Measurements from ENCODE around the gene PTPRE. TPM values are rescaled to one million over a fixed set of nuclear protein-coding genes. Genes with fewer than 3 reads are reported as not detected.

PTPRE gene
- total RNA-seq, 2 donors from 2014 or later, result 45.3 to 54.8 TPM

DNA sequence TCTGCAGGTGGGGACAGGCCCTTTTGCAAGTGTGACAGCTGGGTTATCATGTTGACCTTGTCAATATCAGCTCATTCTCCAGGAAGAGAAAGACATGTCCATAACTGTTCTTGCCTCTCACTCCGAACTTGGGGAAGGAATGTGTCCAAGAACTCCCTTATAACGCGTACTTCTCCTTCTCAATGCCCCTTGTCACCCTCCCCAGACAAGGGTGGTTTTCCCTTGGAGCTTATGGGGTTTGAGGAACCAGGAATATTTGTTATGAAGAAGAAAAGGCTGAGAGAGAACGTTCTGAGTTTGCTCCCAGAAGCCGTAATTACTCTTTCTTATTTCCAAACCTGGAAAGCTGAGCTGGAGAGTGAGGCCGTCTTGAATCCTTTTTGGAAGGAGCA is 141.9 kb downstream of the PTPRE start:
- Mint-ChIP-seq H3K36me3 (ENCODE audit: low read depth) (peaks cover 4% of the 10 kb centered on the region), H3K4me1 (peaks cover 33% of the 10 kb centered on the region), H3K27ac (peak overlapping the region; percentile 92), H3K4me3 (peak overlapping the region; percentile 96), H3K27me3 (no peaks in the 10 kb centered on the region)
- ATAC-seq, result no peak
- no peak for DNase-seq
- H3K9me3 ChIP-seq (ENCODE audit: control insufficient read depth, low read length, poor library complexity, severe bottlenecking), result no peaks in the 10 kb centered on the region

DNA sequence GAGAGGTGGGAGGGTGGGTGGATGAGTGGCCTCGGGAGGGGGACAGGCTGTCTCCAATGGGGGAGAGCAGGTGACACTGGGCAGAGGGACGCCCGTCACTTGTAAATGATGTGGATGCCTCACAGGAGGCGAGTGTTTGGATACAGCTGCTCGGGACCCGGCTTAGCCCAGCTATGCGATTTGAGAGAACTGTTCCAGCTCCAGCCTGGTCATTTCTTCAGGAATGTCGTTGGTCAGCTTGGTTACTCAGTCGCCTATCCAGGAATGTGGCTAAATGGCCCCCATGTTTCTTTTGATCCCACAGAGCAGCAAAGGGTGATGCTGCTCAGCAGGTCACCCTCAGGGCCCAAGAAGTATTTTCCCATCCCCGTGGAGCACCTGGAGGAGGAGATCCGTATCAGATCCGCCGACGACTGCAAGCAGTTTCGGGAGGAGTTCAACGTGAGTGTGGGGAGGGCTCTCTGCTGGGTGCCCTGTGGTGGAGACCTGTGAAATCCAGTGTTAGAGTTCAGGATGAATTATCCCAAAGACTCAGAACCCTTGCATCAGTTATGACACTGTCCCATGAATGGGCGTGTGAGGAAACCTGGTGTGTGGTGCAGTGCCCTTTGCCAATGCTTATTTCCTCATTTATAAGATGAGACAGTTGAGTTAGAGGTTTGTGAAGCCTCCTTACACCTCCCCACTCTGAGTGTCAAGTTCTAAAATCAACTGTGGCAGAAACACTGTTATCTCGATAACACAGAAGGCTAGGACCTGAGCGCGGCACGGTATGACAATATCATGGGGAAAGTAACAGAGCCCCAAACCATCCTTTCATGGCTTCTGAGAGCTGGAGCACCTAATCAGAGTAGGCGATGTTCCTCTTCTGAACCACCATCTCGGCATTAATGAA is 142.6 kb downstream of the PTPRE start:
- Mint-ChIP-seq H3K27ac (peak overlapping the region; percentile 92), H3K4me1 (peaks cover 33% of the 10 kb centered on the region)
- no peak for DNase-seq

DNA sequence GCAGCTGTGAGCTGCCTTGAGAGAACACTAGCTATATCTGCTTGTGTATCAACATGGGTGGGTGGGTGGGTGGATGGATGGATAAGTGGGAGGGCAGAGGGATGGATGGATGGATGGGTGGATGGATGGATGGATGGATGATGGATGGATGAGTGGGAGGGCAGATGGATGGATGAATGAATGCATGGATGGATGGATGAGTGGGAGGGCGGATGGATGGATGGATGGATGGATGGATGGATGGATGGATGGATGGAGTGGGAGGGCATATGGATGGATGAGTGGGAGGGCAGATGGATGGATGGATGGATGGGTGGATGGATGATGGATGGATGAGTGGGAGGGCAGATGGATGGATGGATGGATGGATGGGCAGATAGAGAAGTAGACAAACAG is 143.2 kb downstream of the PTPRE start:
- Mint-ChIP-seq H3K4me1 (peaks cover 33% of the 10 kb centered on the region), H3K27me3 (no peaks in the 10 kb centered on the region), H3K4me3 (peak overlapping the region; percentile 96), H3K36me3 (ENCODE audit: low read depth) (peaks cover 4% of the 10 kb centered on the region), H3K27ac (peak overlapping the region; percentile 79)
- H3K9me3 ChIP-seq (ENCODE audit: control insufficient read depth, low read length, poor library complexity, severe bottlenecking), result no peaks in the 10 kb centered on the region
- DNase-seq (no peak), ATAC-seq (no peak)

More for the DNA sequence above, 142.6 kb downstream of the PTPRE start:
- peaks cover 4% of the 10 kb centered on the region for H3K36me3 Mint-ChIP-seq (ENCODE audit: low read depth)
- ATAC-seq, result no peak
- no peaks in the 10 kb centered on the region for H3K27me3 Mint-ChIP-seq
- peak overlapping the region; percentile 96 for H3K4me3 Mint-ChIP-seq
- no peaks in the 10 kb centered on the region for H3K9me3 ChIP-seq (ENCODE audit: control insufficient read depth, low read length, poor library complexity, severe bottlenecking)

DNA sequence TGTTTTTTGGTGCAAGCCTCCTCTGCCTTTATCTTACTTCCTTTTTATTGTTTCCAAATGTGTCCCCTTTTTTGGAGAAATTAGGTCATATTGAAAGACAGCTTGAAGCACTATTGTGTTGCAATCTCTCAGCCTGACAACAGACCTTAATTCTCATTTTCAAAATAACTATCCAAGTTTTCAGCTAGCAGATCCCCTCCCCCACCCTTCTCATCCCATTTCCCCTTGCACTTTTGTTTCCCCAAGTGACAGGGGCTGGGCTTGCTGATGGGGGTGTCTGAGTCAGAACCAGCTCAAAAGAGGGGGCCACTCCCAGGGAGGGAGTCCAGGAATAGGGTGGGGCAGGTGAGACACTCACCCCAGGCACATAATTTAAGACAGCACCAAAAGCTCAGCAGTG is 144.0 kb downstream of the PTPRE start:
- Mint-ChIP-seq H3K27me3 (no peaks in the 10 kb centered on the region), H3K36me3 (ENCODE audit: low read depth) (peaks cover 4% of the 10 kb centered on the region), H3K27ac (peak overlapping the region; percentile 79), H3K4me1 (peaks cover 35% of the 10 kb centered on the region), H3K4me3 (peak overlapping the region; percentile 96)
- H3K9me3 ChIP-seq (ENCODE audit: control insufficient read depth, low read length, poor library complexity, severe bottlenecking), result no peaks in the 10 kb centered on the region
- DNase-seq, result no peak
- ATAC-seq, result no peak

DNA sequence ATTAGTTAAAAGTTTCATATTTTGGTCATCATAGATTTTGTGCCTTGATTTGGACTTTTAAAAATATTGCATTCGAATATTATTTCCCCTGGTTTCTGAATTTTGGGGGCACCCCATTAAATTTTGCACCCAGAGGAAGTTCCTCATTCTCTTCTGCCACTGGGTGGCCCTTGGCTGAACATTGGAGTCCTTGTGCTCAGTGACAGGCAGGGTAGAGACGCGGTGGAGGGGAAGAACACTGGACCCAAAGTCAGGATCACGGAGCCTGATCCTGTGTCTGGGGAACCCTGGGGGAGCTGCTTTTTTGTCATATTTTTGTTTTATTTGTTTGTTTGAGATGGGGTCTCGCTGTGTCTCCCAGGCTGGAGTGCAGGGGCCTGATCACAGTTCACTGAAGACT is 144.6 kb downstream of the PTPRE start:
- Mint-ChIP-seq H3K4me3 (no peak overlapping the region), H3K27ac (peak overlapping the region; percentile 11), H3K36me3 (ENCODE audit: low read depth) (peaks cover 4% of the 10 kb centered on the region), H3K27me3 (no peaks in the 10 kb centered on the region), H3K4me1 (peaks cover 35% of the 10 kb centered on the region)
- no peaks in the 10 kb centered on the region for H3K9me3 ChIP-seq (ENCODE audit: control insufficient read depth, low read length, poor library complexity, severe bottlenecking)
- DNase-seq (no peak), ATAC-seq (no peak)

DNA sequence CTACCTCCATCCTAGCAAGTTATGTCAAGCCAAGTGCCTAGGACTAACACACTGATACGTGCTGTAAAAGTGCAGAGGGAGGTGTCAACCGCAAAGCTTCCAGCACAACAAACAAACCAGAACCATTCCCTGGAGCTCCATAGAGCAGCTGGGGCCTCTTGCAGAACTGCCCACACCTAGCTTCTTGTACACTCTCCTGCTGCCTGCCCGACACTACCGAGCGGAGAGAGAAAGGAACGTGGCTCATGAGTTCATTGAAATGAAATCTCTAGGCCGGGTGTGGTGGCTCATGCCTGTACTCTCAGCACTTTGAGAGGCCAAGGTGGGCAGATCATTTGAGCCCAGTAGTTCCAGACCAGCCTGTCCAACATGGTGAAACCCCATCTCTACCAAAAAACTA is 145.8 kb downstream of the PTPRE start:
- ATAC-seq (no peak), DNase-seq (no peak)
- H3K27me3 Mint-ChIP-seq, result no peaks in the 10 kb centered on the region
- H3K9me3 ChIP-seq (ENCODE audit: control insufficient read depth, low read length, poor library complexity, severe bottlenecking), result no peaks in the 10 kb centered on the region
- H3K27ac Mint-ChIP-seq, result peak overlapping the region; percentile 11
- H3K36me3 Mint-ChIP-seq (ENCODE audit: low read depth), result peaks cover 7% of the 10 kb centered on the region
- peaks cover 33% of the 10 kb centered on the region for H3K4me1 Mint-ChIP-seq
- no peak overlapping the region for H3K4me3 Mint-ChIP-seq

DNA sequence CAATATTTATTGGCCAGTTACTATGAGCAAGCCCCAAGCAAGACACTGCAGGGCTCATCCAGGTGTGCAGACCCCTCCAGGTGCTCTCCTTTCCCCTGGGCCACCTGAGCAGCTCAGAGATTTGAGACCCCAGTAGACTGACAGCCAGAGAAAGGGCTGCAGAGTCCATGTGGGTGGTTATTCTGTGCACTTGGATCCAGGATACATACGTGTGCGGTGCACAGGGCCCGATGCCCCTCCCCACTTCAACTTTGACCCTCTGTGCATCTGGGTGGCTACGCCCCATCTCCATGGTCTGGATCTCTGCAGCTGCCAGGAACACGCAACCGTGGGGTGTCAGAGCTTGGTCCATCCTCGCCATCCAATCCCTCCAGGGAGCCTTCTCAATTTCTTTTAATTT is 146.5 kb downstream of the PTPRE start:
- DNase-seq, result no peak
- ATAC-seq, result no peak
- Mint-ChIP-seq H3K4me3 (no peak overlapping the region), H3K27me3 (no peaks in the 10 kb centered on the region), H3K4me1 (peaks cover 28% of the 10 kb centered on the region), H3K36me3 (ENCODE audit: low read depth) (peaks cover 7% of the 10 kb centered on the region), H3K27ac (no peak overlapping the region)
- no peaks in the 10 kb centered on the region for H3K9me3 ChIP-seq (ENCODE audit: control insufficient read depth, low read length, poor library complexity, severe bottlenecking)

DNA sequence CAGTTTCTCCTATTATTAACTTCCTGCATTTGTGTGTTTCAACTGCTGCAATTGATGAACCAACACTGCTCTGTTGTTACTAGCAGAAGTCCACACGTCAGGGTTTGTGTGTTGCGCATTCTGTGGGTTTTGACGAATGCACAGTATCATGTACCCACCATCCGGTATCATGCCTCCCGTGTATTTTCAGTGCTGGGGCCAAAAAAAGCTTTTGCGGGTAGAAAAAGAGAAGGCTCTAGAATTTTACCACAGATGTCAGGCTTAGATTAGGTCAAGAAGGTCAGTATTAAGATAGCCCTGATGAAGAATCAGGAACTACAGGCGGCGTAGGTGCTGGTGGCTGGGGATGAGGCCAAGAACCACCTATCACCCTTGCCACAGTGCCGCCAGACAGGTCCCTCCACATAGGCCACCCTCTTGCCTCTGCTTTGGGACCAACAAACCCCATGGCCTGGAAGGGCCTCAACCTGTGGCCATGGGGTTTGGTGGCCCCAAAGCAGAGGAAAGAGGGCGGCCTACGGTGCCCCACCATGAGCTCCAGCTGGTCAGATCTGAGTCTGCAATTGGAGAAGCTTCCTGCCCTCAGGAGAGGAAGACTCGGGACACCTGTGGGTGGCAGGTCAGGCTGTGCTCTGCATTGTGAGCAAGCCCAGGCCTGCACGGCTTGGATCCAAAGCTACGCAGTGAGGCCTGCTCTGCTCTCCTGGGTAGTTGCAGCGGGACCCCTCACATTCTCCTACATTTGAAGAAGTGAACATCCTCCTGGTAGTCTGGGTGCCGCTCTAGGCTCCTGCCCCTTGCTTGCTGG is 147.5 kb downstream of the PTPRE start:
- no peaks in the 10 kb centered on the region for H3K9me3 ChIP-seq (ENCODE audit: control insufficient read depth, low read length, poor library complexity, severe bottlenecking)
- peaks cover 24% of the 10 kb centered on the region for H3K4me1 Mint-ChIP-seq
- H3K36me3 Mint-ChIP-seq (ENCODE audit: low read depth), result peaks cover 7% of the 10 kb centered on the region
- H3K27ac Mint-ChIP-seq, result no peak overlapping the region
- no peak for DNase-seq
- no peak overlapping the region for H3K4me3 Mint-ChIP-seq
- no peak for ATAC-seq
- no peaks in the 10 kb centered on the region for H3K27me3 Mint-ChIP-seq

DNA sequence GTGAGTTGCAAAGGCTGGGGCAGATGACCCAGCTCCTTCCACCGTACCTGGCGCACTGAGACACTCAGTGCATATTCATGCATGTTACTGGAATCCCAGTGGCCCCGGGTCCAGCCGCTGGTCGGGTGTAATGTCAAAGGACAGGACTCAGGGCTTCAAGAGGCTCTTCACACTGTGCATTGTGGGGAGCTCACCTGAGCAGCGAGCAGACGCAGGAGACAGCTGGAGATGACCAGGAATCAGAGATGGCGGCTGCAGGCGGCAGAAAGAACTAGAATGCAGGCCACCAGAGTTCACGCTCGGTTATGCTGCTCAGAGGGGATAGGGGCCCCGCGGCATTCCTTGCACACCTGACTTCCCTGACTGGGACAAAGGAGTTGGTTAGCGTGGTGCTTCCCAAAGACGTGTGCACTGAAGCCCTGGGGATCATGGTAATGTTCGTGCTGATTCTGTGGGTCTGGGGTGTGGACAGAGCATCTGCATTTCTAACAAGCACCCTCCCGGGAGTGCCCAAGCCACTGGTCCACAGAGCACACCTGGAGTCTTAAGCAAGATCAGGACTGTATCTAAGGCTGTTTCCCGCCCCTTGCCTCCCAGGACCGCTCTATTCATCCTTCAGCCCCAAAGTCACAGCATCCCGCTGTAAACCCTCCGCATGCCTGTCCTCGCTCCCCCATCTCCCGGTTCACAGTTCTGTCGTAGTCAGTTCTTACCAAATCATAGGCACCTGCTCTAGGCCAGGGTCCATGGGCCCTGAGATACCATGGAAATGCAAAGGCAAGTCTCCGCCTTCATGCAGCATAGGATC is 148.4 kb downstream of the PTPRE start:
- Mint-ChIP-seq H3K27ac (no peak overlapping the region), H3K36me3 (ENCODE audit: low read depth) (peaks cover 10% of the 10 kb centered on the region), H3K4me3 (no peak overlapping the region), H3K4me1 (peaks cover 22% of the 10 kb centered on the region), H3K27me3 (no peaks in the 10 kb centered on the region)
- DNase-seq (no peak), ATAC-seq (no peak)
- H3K9me3 ChIP-seq (ENCODE audit: control insufficient read depth, low read length, poor library complexity, severe bottlenecking), result no peaks in the 10 kb centered on the region

DNA sequence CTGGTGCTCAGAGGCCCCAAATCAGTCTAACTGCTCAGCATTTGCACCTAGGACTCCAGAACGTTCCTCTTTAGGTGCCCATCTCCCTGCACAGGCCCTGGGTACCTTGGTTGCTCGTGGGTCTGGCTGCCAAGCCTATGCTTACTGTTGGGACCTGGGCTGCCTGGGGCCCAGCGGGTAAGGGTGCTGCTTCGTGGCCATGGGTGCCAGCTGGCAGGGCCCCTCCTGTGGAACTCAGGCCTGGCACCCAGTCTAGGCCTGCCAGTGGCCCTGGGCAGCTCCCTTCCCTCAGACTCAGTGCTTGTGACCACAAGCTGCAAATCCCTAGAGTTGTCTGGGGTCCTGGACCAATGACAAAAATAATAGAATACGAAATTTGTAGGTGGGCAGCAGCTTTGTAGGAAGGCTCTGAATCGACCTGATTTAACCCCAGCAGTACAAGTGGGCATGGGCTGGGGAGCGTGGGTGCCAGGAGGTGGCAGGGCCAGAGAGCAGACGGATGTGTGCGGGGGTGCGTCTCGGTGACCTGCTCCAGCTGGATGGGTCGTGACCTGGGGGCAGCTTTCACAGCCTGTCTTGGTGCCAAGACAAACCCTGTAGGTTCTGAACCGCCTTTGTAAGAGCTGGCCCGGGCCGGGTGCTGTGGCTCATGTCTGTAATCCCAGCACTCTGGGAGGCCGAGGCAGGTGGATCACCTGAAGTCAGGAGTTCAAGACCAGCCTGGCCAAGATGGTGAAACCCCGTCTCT is 149.6 kb downstream of the PTPRE start:
- no peak overlapping the region for H3K4me3 Mint-ChIP-seq
- no peaks in the 10 kb centered on the region for H3K27me3 Mint-ChIP-seq
- H3K4me1 Mint-ChIP-seq, result peaks cover 19% of the 10 kb centered on the region
- H3K36me3 Mint-ChIP-seq (ENCODE audit: low read depth), result peaks cover 10% of the 10 kb centered on the region
- ATAC-seq (no peak), DNase-seq (no peak)
- H3K9me3 ChIP-seq (ENCODE audit: control insufficient read depth, low read length, poor library complexity, severe bottlenecking), result no peaks in the 10 kb centered on the region
- H3K27ac Mint-ChIP-seq, result no peak overlapping the region

DNA sequence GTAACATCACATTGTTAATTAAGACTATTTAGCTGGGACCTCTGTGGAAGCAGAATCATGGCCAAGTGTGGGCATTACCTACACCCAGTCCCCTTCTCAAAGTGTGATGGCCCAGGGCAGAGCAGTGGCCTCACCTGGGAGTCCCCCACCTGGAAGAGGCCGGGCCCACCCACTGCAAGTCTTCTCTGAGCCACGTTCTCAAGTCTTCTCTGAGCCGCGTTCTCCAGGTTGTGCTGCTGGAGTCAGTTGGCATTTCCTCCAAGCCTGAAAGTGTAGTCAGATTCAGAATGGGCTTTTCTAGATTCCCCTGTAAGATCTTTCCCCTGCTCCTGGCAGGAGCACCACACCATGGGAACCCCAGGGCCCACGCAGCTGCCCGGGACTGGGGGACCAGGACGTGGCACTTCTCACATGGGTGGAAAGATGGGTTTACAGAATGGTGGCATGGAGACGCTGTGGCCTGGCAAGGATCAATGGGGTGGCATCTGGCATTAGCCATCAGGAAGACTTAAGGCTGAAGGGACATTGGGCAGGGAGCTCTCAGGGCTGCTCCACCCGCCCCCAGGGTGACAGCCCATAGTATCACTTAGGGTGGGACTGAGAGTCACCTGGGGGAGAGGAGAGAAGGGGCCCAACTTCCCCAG is 151.3 kb downstream of the PTPRE start:
- ATAC-seq (no peak), DNase-seq (no peak)
- Mint-ChIP-seq H3K36me3 (ENCODE audit: low read depth) (peaks cover 10% of the 10 kb centered on the region), H3K4me1 (peaks cover 29% of the 10 kb centered on the region), H3K27me3 (no peaks in the 10 kb centered on the region), H3K27ac (no peak overlapping the region), H3K4me3 (no peak overlapping the region)
- no peaks in the 10 kb centered on the region for H3K9me3 ChIP-seq (ENCODE audit: control insufficient read depth, low read length, poor library complexity, severe bottlenecking)

DNA sequence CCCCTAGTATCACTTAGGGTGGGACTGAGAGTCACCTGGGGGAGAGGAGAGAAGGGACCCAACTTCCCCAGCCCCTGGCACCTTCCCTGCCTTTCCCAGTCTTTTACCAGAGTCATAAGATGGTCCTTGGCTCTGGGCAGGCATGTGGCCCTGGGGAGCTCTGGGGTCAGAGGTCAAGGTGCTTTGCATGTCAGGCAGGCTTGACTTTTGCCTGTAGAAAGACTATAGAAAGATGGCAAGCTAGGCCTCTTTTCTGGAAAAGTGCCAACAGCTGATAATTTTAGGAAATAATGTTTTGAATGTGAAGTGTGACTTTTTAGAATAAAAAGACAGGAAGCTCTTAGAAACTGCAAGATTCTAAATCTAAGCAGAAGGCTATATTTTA is 151.8 kb downstream of the PTPRE start:
- Mint-ChIP-seq H3K36me3 (ENCODE audit: low read depth) (peaks cover 10% of the 10 kb centered on the region), H3K4me1 (peaks cover 34% of the 10 kb centered on the region), H3K27me3 (no peaks in the 10 kb centered on the region), H3K27ac (no peak overlapping the region), H3K4me3 (no peak overlapping the region)
- no peak for ATAC-seq
- DNase-seq, result no peak
- no peaks in the 10 kb centered on the region for H3K9me3 ChIP-seq (ENCODE audit: control insufficient read depth, low read length, poor library complexity, severe bottlenecking)
